D341Med (cell line): Measurements from ENCODE around the gene C3orf22.

Experiments
- DNase-seq: peaks from one replicate; pipeline ENCODE4 v3.0.0; 2012; ENCODE audit warnings: low spot score

C3orf22 gene

GRCh38 chr3:126527455-126528211 lies 31.1 kb downstream of the C3orf22 start:
- DNase-seq, result no peak

- no peak for DNase-seq
Observed at GRCh38 chr3:126527006-126527405, 31.7 kb downstream of the C3orf22 start.

DNA sequence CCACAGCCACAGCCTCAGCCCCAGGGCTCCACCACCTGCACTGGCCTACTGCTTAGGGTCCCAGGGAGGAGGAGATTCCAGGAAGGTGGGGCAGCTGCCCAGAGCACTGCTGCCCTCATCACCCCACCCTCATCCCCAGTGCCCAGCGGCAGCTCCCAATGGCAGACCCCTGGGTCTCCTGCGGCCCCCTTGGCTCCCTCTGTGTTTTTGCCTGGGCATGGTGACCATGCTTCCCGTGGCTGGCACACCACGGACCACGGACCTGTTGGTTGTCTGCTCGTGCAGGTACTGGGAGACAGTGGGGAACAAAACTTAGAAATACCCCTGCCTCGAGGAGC lies 32.1 kb downstream of the C3orf22 start:
- no peak for DNase-seq

GRCh38 chr3:126525853-126526667 lies 32.7 kb downstream of the C3orf22 start:
- no peak for DNase-seq

- DNase-seq, result no peak
Observed at GRCh38 chr3:126525091-126525852, 33.5 kb downstream of the C3orf22 start.

GRCh38 chr3:126524429-126524988 lies 34.2 kb downstream of the C3orf22 start:
- DNase-seq, result no peak

GRCh38 chr3:126523745-126524428 lies 34.8 kb downstream of the C3orf22 start, which contains the start of gene CHST13:
TSS of gene CHST13 (plus strand) at chr3:126524155. CDS start at chr3:126524333, 178 bp downstream.
- peak; percentile 74 for DNase-seq

GRCh38 chr3:126522363-126522788 lies 36.4 kb downstream of the C3orf22 start:
- DNase-seq, result peak; percentile 86

GRCh38 chr3:126521122-126521891 lies 37.4 kb downstream of the C3orf22 start:
- no peak for DNase-seq

DNA sequence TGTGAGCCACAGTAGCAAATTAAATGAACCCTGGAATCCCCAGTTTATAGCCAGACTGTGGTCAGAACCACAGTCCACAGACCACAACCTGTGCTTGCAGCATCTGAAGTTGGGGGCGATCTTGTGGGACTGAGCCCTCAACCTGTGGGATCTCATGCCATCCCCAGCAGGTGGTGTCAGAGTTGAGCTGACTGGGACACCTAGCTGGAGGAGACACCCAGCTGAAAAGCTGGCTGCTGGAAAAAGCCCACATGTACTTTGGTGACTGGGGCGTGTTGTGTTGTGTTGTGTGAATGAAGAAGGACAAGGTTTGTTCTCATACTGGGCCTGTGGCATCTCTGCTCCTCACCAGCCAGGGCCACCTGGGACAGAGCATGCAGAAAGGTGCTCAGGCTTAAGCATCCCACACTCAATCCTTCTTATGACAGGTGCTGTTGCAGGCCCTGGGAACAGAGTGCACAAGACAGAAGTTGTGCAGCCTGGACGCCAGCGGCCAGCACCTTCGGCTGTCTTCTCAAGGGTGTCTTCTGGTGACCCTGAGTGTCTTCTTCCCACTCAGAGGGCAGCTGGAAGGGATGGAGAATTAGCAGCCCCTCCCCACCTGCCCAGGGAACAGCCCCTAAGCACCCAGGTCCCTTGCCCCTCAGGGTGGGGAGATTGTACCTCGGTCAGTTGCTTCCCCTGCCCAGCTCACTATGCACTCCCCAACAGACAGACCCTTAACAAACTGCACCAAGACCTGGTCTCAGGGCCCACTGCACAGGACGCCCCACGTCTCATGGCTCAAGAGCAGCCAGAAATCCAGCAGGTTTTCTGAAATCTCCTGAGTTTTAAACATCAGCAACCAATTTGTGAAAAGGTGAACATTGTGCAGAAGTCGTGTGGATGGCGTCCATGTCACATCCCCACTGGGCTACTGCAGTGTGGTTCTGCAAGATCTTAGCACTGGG lies 39.0 kb downstream of the C3orf22 start:
- DNase-seq, result no peak

DNA sequence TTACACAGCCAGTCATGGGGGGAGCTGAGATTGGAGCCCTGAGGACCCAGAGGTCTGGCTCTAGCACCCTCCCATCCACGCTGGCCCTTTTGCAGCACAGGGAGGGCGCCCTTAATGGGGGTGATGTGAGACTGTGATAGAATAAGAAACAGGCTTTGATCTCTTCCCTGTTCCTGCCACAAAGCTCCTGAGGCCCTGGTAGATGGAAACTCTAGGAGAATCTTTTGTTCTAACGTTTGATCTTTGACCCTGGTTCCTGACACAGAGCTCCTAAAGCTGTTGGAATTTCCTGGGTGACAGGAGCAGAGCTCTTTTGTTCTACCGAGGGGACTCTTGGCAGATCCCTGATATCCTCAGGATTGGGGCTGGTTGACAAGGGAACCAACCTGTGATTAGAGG lies 40.0 kb downstream of the C3orf22 start:
- no peak for DNase-seq

DNA sequence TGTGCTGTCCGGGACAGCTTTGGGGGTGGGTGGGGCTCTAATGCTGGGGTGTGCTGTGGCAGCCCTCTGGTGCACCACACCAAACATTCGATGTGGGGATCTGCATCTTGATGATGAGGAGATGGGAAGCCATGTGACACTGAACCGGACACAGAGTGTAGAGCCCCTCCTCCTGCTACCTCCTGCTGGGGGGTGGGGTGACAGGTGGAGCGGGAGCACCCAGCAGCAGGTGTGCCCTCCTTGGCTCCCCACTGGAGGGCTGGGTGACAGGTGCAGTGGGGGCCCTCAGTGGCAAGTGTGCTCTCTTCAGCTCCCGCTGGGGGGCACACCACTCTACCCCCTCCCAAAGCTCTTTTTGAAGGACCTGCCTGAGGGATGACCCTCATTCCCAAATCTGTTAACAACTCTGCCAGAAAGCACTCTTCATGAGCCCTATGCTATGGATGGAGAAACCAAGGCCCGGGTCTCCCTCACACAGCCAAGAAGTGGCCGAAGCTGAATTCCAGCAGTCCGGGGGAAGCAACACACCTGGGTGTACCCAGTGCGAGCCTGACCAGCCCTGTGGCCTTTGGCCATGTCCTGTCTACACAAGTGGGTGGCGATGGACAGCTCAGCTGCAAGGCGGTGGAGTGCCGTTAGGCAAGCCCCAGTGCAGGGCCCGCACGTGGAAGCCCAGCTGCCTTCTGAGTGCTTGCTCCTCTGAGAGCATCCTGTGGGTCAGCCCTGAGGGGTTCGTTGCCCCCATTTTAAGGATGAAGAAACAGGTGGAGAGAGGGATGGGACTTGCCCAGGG lies 40.5 kb downstream of the C3orf22 start:
- DNase-seq, result no peak

GRCh38 chr3:126517291-126517951 lies 41.3 kb downstream of the C3orf22 start, which contains the start of gene UROC1:
TSS of gene UROC1 (minus strand) at chr3:126517773. CDS start at chr3:126517719, 54 bp downstream.
- DNase-seq, result no peak

DNA sequence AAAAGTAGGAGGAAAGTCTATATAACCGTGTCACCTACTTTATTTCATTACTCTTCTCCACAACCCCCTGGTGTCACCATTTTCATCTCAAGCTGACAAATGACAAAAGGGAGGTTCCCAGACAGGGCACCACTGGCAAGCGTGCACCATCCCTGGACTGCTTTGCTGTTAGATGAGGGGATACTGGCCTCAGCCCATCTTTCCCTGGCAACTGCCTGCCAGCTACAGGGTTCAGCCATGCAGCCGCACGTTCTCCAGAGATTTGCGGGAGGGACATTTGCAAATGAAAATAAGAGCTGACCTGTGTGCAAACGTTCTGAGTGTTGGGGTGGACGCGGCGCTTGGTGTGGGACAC lies 41.8 kb downstream of the C3orf22 start:
- DNase-seq, result no peak

- DNase-seq, result no peak
Observed at GRCh38 chr3:126516152-126516935, 42.4 kb downstream of the C3orf22 start.

GRCh38 chr3:126515066-126515706 lies 43.5 kb downstream of the C3orf22 start:
- DNase-seq, result no peak

DNA sequence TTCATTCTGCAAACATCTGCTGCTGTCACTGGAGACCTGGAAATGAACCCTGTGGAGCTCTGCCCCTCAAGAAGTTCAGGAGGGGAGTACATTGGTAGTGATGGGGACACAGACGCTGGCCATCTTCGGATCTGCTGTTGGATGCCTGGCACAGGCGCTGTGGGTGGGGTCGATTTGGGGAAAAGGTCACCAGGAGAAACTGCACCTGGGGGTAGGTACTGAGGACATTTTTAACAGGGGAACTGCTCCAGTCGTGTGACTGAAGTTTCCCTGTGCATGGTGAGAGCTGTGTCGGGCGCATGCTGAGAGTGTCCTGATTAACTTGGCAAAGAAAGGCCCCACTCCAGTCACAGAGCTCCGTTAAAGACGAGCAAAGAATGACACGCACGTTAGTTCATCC lies 44.6 kb downstream of the C3orf22 start:
- DNase-seq, result no peak
